ENCODE results near the gene NKIRAS2. TPM values are rescaled to one million over a fixed set of nuclear protein-coding genes. Genes with fewer than 3 reads are reported as not detected.

Gene NKIRAS2
- total and polyA plus RNA-seq, 2 of the 13 experiments (the other 11 are each of a cell fraction or from before 2014, with no cell fraction given) = 27.9 to 42.0 TPM

DNA sequence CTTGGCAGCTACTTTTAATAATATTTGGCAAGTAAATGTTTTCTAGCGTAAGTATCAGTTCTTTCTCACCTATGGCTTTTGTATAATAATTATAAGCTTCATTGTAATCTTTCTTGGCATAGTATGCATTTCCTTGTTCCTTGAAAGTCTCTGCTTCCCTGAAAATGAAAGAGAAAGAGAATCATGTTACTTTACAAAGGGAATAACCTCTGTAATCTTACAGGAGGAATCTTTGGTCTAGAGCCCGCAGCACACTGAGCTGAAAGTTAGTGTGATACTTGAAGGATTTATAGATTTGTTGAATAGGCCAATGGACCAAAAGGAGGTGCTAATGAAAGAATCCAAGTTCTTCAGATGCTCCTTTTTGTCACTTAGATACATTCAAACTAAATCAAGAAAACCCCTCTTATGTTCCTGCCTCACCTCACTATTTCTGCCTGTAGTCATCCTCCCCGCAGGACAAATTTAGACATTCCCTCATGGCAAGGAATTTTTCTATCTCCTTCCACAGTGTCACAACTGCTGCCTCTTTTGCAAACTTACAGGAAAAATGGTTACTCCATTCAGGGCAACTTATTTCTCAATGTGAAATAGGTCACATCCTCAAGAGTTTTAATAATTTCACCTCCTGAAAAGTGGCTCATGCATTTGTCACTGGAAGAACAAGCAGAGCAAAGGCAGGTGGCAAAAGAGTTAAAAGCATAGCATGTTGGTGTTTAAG lies 19.3 kb upstream of the NKIRAS2 start:
- intact Hi-C loops (cut with micrococcal nuclease; ENCODE audit: unreplicated experiment) = no loop called here
- Histone ChIP-seq H3K9ac (ENCODE audit: insufficient read depth, low read depth, low read length) (no peak overlapping the region), H3K4me2 (ENCODE audit: low read depth, low read length) (no peak overlapping the region), H3K27ac (ENCODE audit: extremely low read length, insufficient read depth, low read length) (no peak overlapping the region), H3K36me3 (replicated peaks in 1 of 2; ENCODE audit: control insufficient read depth in 1 of 2, insufficient read depth in 2 of 2, low read length in 2 of 2) (peaks cover 33 to 62% of the 10 kb centered on the region in 2 experiments), H4K20me1 (ENCODE audit: insufficient read depth, low read length) (peaks cover 9% of the 10 kb centered on the region), H3K27me3 (ENCODE audit: control insufficient read depth in 1 of 2, insufficient read depth in 2 of 2, low read length in 2 of 2) (no peaks in the 10 kb centered on the region), H3K4me1 (ENCODE audit: insufficient read depth, low read length) (peaks cover 40% of the 10 kb centered on the region), H2AFZ (ENCODE audit: low read length) (no peak overlapping the region), H3K9me3 (ENCODE audit: low read length) (no peaks in the 10 kb centered on the region), H3K4me3 (replicated peaks in 1 of 3; ENCODE audit: insufficient read depth in 1 of 3, low read depth in 2 of 3, low read length in 3 of 3) (no peak overlapping the region), H3K79me2 (ENCODE audit: insufficient read depth, low read length) (peaks cover 51% of the 10 kb centered on the region)
- ChIA-PET CTCF (ENCODE audit: low intra/inter-chr PET ratio, low total read pairs) (no interaction called here), POLR2A (interaction anchor here (0.5 kb wide), 1 partner anchor 17 kb away, joined by 3 read pairs; no protein-coding TSS in a partner anchor)
- TF ChIP-seq RFXAP (CRISPR knock-in tag; IDR thresholded peaks at IDR 0.05; ENCODE audit: borderline replicate concordance) (no peak), ZNF17 (CRISPR knock-in tag; IDR thresholded peaks at IDR 0.05) (no peak), ZSCAN31 (CRISPR knock-in tag; IDR thresholded peaks at IDR 0.05; ENCODE audit: low read depth) (no peak), ZNF256 (CRISPR knock-in tag; conservative IDR thresholded peaks at IDR 0.05) (no peak), KLF16 (CRISPR knock-in tag; IDR thresholded peaks at IDR 0.05) (no peak), ARHGAP35 (CRISPR knock-in tag; IDR thresholded peaks at IDR 0.05; ENCODE audit: borderline replicate concordance) (no peak), NR2F2 (IDR thresholded peaks at IDR 0.05; ENCODE audit: borderline replicate concordance, low read depth) (no peak), ATF6 (CRISPR knock-in tag; conservative IDR thresholded peaks at IDR 0.05) (no peak), TSC22D2 (CRISPR knock-in tag; IDR thresholded peaks at IDR 0.05; ENCODE audit: borderline replicate concordance) (no peak), ZBTB7B (CRISPR knock-in tag; IDR thresholded peaks at IDR 0.05) (no peak), ZNF142 (CRISPR knock-in tag; IDR thresholded peaks at IDR 0.05) (no peak), RBM39 (IDR thresholded peaks at IDR 0.05; ENCODE audit: low read depth, low read length, poor library complexity, severe bottlenecking) (no peak), SUZ12 (IDR thresholded peaks at IDR 0.05; ENCODE audit: low read depth, low read length) (no peak), ZNF337 (CRISPR knock-in tag; IDR thresholded peaks at IDR 0.05; ENCODE audit: borderline replicate concordance, low read depth) (no peak)
- TF ChIP-seq, protein P1, sequence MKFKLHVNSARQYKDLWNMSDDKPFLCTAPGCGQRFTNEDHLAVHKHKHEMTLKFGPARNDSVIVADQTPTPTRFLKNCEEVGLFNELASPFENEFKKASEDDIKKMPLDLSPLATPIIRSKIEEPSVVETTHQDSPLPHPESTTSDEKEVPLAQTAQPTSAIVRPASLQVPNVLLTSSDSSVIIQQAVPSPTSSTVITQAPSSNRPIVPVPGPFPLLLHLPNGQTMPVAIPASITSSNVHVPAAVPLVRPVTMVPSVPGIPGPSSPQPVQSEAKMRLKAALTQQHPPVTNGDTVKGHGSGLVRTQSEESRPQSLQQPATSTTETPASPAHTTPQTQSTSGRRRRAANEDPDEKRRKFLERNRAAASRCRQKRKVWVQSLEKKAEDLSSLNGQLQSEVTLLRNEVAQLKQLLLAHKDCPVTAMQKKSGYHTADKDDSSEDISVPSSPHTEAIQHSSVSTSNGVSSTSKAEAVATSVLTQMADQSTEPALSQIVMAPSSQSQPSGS (CRISPR knock-in tag; IDR thresholded peaks at IDR 0.05) = no peak
- no peak for FAIRE-seq
- ATAC-seq = no peak
- no peak for DNase-seq (ENCODE audit: low spot score)
- BruUV-seq (replicated peaks) = no TSS peak
- WGBS (ENCODE audit: low lambda C conversion rate) = 96% methylated on average over 3 of the region's 3 CpGs
- in situ Hi-C loops (cut with HindIII; ENCODE audit: extremely low pct_ligation_motif_present, low pct_unique_long_range_greater_than_20kb) = no loop called here

Data from HepG2 (cell line).